GM12878 (cell line): Measurements from ENCODE around the gene XRCC4. TPM values are rescaled to one million over a fixed set of nuclear protein-coding genes. Genes with fewer than 3 reads are reported as not detected.

Experiments
- ATAC-seq: fragments of 200-7000 bp; cut with Tn5 transposase; 3 replicates; pipeline ENCODE4 v1.9.1; 2020; ENCODE audit warnings: mild to moderate bottlenecking, moderate library complexity
- BruUV-seq: library from RNA; stranded (reverse); fragments of 400-500 nt; replicated peaks from 2 replicates; lab custom pipeline; 2021; lab: Mats Ljungman, UMichigan
- CTCF ChIA-PET: fragments of 300-600 bp; sonication (Branson Sonifier 250); formaldehyde crosslinking; extraction: SDS; loops from one replicate; lab custom pipeline; 2021; ENCODE audit warnings: inconsistent platforms; lab: Yijun Ruan, JAX
- POLR2A ChIA-PET: fragments of 350-600 bp; formaldehyde crosslinking; extraction: SDS; loops from one replicate; lab custom pipeline; 2021; ENCODE audit warnings: inconsistent platforms; lab: Charles Lee
- RAD21 ChIA-PET: fragments of 300-600 bp; sonication (Branson Sonifier 250); formaldehyde crosslinking; loops from one replicate; lab custom pipeline; 2023; ENCODE audit warnings: antibody characterized with exemption; ENCODE audit not compliant: unreplicated experiment; lab: Charles Lee
- SMC1A ChIA-PET: fragments of 300-600 bp; sonication (Branson Sonifier 250); formaldehyde crosslinking; loops from one replicate; lab custom pipeline; 2023; ENCODE audit not compliant: unreplicated experiment, uncharacterized antibody; lab: Charles Lee
- DNase-seq: peaks from one replicate; pipeline ENCODE4 v3.0.0-alpha.2; 2011; ENCODE audit warnings: low read depth, low spot score
- FAIRE-seq: peaks from 3 replicates; lab custom pipeline; 2011; peaks lifted over from hg19 to GRCh38; lab: Jason Lieb, UNC
- H2AFZ ChIP-seq: 2 replicates; pipeline ENCODE4 v1.6.0; 2011; ENCODE audit warnings: low read depth, low read length, control low read depth; ENCODE audit not compliant: control insufficient read depth
- H3K27ac ChIP-seq: 2 replicates; pipeline ENCODE4 v1.5.1; 2011; ENCODE audit warnings: control low read depth; ENCODE audit not compliant: control insufficient read depth, insufficient read depth
- H3K27me3 ChIP-seq, 2 experiments: replicated peaks in 1 of 2; 2 replicates each; pipeline versions ENCODE4 v1.6.0 to v1.6.1; 2011; ENCODE audit warnings: low read length in 1 of 2; ENCODE audit not compliant: control insufficient read depth in 2 of 2, insufficient read depth in 2 of 2
- H3K36me3 ChIP-seq, 2 experiments: 2 replicates each; pipeline ENCODE4 v1.5.1; 2011; ENCODE audit warnings: low read length in 1 of 2; ENCODE audit not compliant: control insufficient read depth in 2 of 2, insufficient read depth in 2 of 2
- H3K4me1 ChIP-seq: 2 replicates; pipeline ENCODE4 v1.6.1; 2011; ENCODE audit warnings: mild to moderate bottlenecking, low read length, moderate library complexity, mixed read lengths; ENCODE audit not compliant: control insufficient read depth, insufficient read depth
- H3K4me2 ChIP-seq: 2 replicates; pipeline ENCODE4 v1.6.0; 2011; ENCODE audit warnings: control low read depth; ENCODE audit not compliant: control insufficient read depth, insufficient read depth
- H3K4me3 ChIP-seq: fragments of 200-600 bp; sonication (generic); 2 replicates; pipeline ENCODE4 v1.5.1; 2016
- H3K79me2 ChIP-seq: 2 replicates; pipeline ENCODE4 v1.6.0; 2011; ENCODE audit warnings: low read length; ENCODE audit not compliant: control insufficient read depth, insufficient read depth
- H3K9ac ChIP-seq: 2 replicates; pipeline ENCODE4 v1.8.0; 2011; ENCODE audit warnings: low read length, control low read depth, mixed read lengths; ENCODE audit not compliant: control insufficient read depth, insufficient read depth
- H3K9me3 ChIP-seq: replicated peaks from 3 replicates; pipeline ENCODE4 v1.5.1; 2011; ENCODE audit warnings: mild to moderate bottlenecking, low read length; ENCODE audit not compliant: control insufficient read depth, insufficient read depth
- H4K20me1 ChIP-seq: 2 replicates; pipeline ENCODE4 v1.6.0; 2011; ENCODE audit not compliant: control insufficient read depth, insufficient read depth
- ATF7 ChIP-seq: fragments of 450-650 bp; IDR thresholded peaks from 2 replicates; pipeline ENCODE4 v1.6.1; 2016; ENCODE audit warnings: low read depth, mild to moderate bottlenecking
- CBFB ChIP-seq: IDR thresholded peaks from 2 replicates; pipeline ENCODE4 v1.6.1; 2016; ENCODE audit warnings: antibody characterized with exemption, low read depth
- CHD4 ChIP-seq: fragments of 200-600 bp; sonication (generic); IDR thresholded peaks from 2 replicates; pipeline ENCODE4 v1.6.1; 2016; ENCODE audit warnings: mild to moderate bottlenecking
- CTCF ChIP-seq, 3 experiments: IDR thresholded peaks in 2 of 3; conservative IDR thresholded peaks in 1 of 3; 2 replicates each; pipeline ENCODE4 v1.5.1; 2011; ENCODE audit warnings: low read depth in 3 of 3, low read length in 3 of 3, mild to moderate bottlenecking in 3 of 3, control low read depth in 2 of 3, moderate library complexity in 2 of 3, inconsistent platforms in 1 of 3, mixed read lengths in 1 of 3; ENCODE audit not compliant: control insufficient read depth in 2 of 3, insufficient read depth in 1 of 3; ENCODE audit errors: extremely low read depth in 1 of 3
- FOXM1 ChIP-seq: IDR thresholded peaks from 2 replicates; pipeline ENCODE4 v1.6.1; 2012; ENCODE audit warnings: low read depth, mild to moderate bottlenecking, inconsistent platforms, low read length, moderate library complexity
- HDAC6 ChIP-seq: fragments of 200-600 bp; sonication (generic); IDR thresholded peaks from one replicate; pipeline ENCODE4 v1.8.0; 2017; ENCODE audit warnings: antibody characterized with exemption; ENCODE audit not compliant: unreplicated experiment
- KDM1A ChIP-seq: fragments of 200-600 bp; sonication (generic); IDR thresholded peaks from 2 replicates; pipeline ENCODE4 v1.6.1; 2016; ENCODE audit warnings: borderline replicate concordance
- SREBF1 ChIP-seq: IDR thresholded peaks from 2 replicates; pipeline ENCODE4 v1.6.1; 2012; ENCODE audit warnings: mild to moderate bottlenecking, low read length
- SRF ChIP-seq, 2 experiments: IDR thresholded peaks; 2 replicates each; pipeline ENCODE4 v1.6.1; 2011; ENCODE audit warnings: low read depth in 2 of 2, low read length in 2 of 2, mild to moderate bottlenecking in 1 of 2, moderate library complexity in 1 of 2
- ZNF687 ChIP-seq: fragments of 450-650 bp; IDR thresholded peaks from 2 replicates; pipeline ENCODE4 v1.6.1; 2017; ENCODE audit warnings: mild to moderate bottlenecking, moderate library complexity
- WGBS: methylation state at CpG from one replicate; pipeline ENCODE4 v1.1.6; 2016; ENCODE audit warnings: low lambda C conversion rate; ENCODE audit not compliant: insufficient replicate concordance, insufficient coverage; ENCODE audit errors: missing lambda C conversion rate; 5-methylcytosine and 5-hydroxymethylcytosine counted together
- in situ Hi-C: fragments of 300-500 bp; cut with MboI; formaldehyde crosslinking; loops from 9 replicates; pipeline ENCODE4 v1.14.3; 2018; ENCODE audit warnings: mixed read lengths
- intact Hi-C: fragments of 100-400 bp; cut with micrococcal nuclease; formaldehyde crosslinking; loops from one replicate; pipeline ENCODE4 v1.14.2; 2022; ENCODE audit not compliant: unreplicated experiment
- polyA plus RNA-seq, 11 experiments: library from polyadenylated mRNA; depleted of rRNA in 4 of 11; unstranded in 6 of 11; stranded (reverse) in 5 of 11; fragments of >200 nt; fragmentation: Nextera tagmentation in 4 of 11; fragmentation: Illumina TruSeq in 1 of 11; extraction: Ambion mirVana in 4 of 11; extraction: Trizol in 1 of 11; gene quantifications; 1 replicate in 1 of 11; 2 replicates in 10 of 11; pipeline versions ENCODE4 v1.2.1 to v1.2.3, GENCODE V29; 2011 to 2016; ENCODE audit warnings: inconsistent platforms in 2 of 11, missing spikeins in 2 of 11, low read depth in 1 of 11
- total RNA-seq, 4 experiments: library from RNA; depleted of rRNA in 3 of 4; stranded (reverse); fragments of >200 nt in 3 of 4; fragmentation: Illumina TruSeq in 1 of 4; extraction: Trizol in 1 of 4; gene quantifications; 2 replicates each; pipeline versions ENCODE4 v1.2.1 to v1.2.3, GENCODE V29; 2013 to 2021
- TF ChIP-seq, protein P1 (sequence below): IDR thresholded peaks from 2 replicates; pipeline ENCODE4 v1.6.1; 2012; ENCODE audit warnings: low read depth, low read length, improper control_type of control experiment
- TF ChIP-seq, protein P2 (sequence below): IDR thresholded peaks from 2 replicates; pipeline ENCODE4 v1.6.1; 2011; ENCODE audit warnings: mild to moderate bottlenecking, low read depth, low read length, moderate library complexity; ENCODE audit not compliant: insufficient replicate concordance
- TF ChIP-seq, protein P3 (sequence below): fragments of 450-650 bp; IDR thresholded peaks from 2 replicates; pipeline ENCODE4 v1.6.1; 2017; ENCODE audit warnings: borderline replicate concordance

Gene XRCC4
- total and polyA plus RNA-seq, 10 of the 15 experiments (the other 5 are each of a cell fraction or from before 2014, with no cell fraction given) = 12.1 to 53.6 (median 25.8) TPM

DNA sequence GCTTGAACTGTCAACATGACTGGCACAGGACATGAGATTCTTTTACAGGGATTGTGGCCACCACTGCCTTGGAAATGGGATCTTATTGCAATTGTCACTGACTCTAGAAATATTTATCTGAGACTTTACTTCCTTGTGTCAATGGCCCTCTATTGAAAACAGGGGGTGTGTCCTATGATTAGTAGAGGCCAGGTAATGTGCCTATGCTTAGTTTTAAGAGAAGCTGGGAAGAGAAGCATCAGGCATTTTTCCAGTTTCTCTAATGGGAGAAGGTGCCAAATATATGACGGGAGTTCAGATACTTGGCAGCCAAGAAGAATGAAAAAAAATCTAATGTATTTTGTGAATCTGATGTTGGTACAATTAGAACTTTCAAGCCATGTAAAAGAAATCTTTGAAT is 320.3 kb downstream of the XRCC4 start (continued):
- TF ChIP-seq, protein P1, sequence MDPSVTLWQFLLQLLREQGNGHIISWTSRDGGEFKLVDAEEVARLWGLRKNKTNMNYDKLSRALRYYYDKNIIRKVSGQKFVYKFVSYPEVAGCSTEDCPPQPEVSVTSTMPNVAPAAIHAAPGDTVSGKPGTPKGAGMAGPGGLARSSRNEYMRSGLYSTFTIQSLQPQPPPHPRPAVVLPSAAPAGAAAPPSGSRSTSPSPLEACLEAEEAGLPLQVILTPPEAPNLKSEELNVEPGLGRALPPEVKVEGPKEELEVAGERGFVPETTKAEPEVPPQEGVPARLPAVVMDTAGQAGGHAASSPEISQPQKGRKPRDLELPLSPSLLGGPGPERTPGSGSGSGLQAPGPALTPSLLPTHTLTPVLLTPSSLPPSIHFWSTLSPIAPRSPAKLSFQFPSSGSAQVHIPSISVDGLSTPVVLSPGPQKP = no peak
- no peak for TF ChIP-seq CTCF (IDR thresholded peaks at IDR 0.05 in 2 of 3, conservative IDR thresholded peaks at IDR 0.05 in 1 of 3; ENCODE audit: control insufficient read depth in 2 of 3, extremely low read depth in 1 of 3, insufficient read depth in 1 of 3, low read depth in 3 of 3, low read length in 3 of 3)
- TF ChIP-seq CHD4 = no peak
- TF ChIP-seq ATF7 = no peak
- TF ChIP-seq SRF (IDR thresholded peaks at IDR 0.05; ENCODE audit: low read depth in 2 of 2, low read length in 2 of 2) = no peak
- TF ChIP-seq, protein P2, sequence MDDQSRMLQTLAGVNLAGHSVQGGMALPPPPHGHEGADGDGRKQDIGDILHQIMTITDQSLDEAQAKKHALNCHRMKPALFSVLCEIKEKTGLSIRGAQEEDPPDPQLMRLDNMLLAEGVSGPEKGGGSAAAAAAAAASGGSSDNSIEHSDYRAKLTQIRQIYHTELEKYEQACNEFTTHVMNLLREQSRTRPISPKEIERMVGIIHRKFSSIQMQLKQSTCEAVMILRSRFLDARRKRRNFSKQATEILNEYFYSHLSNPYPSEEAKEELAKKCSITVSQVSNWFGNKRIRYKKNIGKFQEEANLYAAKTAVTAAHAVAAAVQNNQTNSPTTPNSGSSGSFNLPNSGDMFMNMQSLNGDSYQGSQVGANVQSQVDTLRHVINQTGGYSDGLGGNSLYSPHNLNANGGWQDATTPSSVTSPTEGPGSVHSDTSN = no peak
- TF ChIP-seq HDAC6 = no peak

DNA sequence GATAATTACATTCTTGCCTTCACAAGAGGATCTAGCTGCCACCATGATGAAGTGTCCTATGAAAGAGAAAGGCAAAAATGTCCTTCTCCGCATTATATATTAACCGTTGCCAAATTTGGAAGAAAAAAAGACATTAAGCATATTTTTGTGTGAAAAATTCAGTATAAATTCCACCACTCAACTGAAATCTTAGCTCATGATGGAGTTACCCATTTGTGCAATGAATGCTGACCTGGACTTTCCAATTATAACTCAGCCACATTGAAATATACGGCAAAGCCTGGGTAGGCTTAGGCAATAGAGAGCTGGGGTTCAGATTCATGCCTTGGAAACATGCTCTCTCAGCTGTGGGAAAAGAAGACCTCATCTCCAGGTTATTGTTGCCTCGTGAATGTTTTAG is 322.9 kb downstream of the XRCC4 start:
- Histone ChIP-seq H3K4me2 (no peak overlapping the region), H3K9me3 (no peaks in the 10 kb centered on the region), H3K4me3 (no peak overlapping the region), H3K79me2 (no peaks in the 10 kb centered on the region), H2AFZ (no peak overlapping the region; the same call in 1 of the 2 replicates), H4K20me1 (no peaks in the 10 kb centered on the region), H3K4me1 (peaks cover 11% of the 10 kb centered on the region), H3K36me3 (no peaks in the 10 kb centered on the region), H3K27ac (no peak overlapping the region), H3K27me3 (no peaks in the 10 kb centered on the region), H3K9ac (no peak overlapping the region)
- DNase-seq = no peak
- no peak for ATAC-seq
- 70% methylated on average over 4 of the region's 4 CpGs for WGBS
- RAD21 ChIA-PET = interaction anchor here (1.1 kb wide), 1 partner anchor 419 kb away, joined by 3 read pairs; no protein-coding TSS in a partner anchor
- in situ Hi-C loops (no loop called here), intact Hi-C loops (no loop called here)
- FAIRE-seq = no peak
- POLR2A ChIA-PET = no interaction called here
- SMC1A ChIA-PET = interaction anchor here (1.8 kb wide), 1 partner anchor 12 kb away, joined by 3 read pairs; no protein-coding TSS in a partner anchor
- BruUV-seq = no TSS peak
- CTCF ChIA-PET = no interaction called here
- TF ChIP-seq ZNF687 (no peak), SREBF1 (no peak), KDM1A (no peak), CBFB (no peak), FOXM1 (no peak), SRF (IDR thresholded peaks at IDR 0.05; ENCODE audit: low read depth in 2 of 2, low read length in 2 of 2) (no peak)
- TF ChIP-seq, protein P3, sequence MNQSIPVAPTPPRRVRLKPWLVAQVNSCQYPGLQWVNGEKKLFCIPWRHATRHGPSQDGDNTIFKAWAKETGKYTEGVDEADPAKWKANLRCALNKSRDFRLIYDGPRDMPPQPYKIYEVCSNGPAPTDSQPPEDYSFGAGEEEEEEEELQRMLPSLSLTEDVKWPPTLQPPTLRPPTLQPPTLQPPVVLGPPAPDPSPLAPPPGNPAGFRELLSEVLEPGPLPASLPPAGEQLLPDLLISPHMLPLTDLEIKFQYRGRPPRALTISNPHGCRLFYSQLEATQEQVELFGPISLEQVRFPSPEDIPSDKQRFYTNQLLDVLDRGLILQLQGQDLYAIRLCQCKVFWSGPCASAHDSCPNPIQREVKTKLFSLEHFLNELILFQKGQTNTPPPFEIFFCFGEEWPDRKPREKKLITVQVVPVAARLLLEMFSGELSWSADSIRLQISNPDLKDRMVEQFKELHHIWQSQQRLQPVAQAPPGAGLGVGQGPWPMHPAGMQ = no peak
